Natural killer cell (primary cell): ENCODE results near the gene SLC7A6. TPM values are rescaled to one million over a fixed set of nuclear protein-coding genes. Genes with fewer than 3 reads are reported as not detected.

ENCODE experiments used
- ATAC-seq, 3 donors: fragments of 150-1000 bp in 2 of 3; fragments of 200-7000 bp in 1 of 3; cut with Tn5 transposase; 1 replicate in 1 of 3; 2 replicates in 2 of 3; pipeline ENCODE4 v1.10.0; 2021; ENCODE audit warnings: mild to moderate bottlenecking in 2 of 3, moderate library complexity in 2 of 3
- DNase-seq, 2 donors: peaks; one replicate each; pipeline versions ENCODE4 v3.0.0 to v3.0.0-alpha.2; 2013 to 2021; ENCODE audit warnings: mixed read lengths in 1 of 2
- H3K27ac ChIP-seq: one replicate; pipeline ENCODE4 v1.5.1; 2013; ENCODE audit warnings: mild to moderate bottlenecking, low read length
- H3K27me3 ChIP-seq: one replicate; pipeline ENCODE4 v1.6.1; 2013; ENCODE audit warnings: low read length; ENCODE audit not compliant: control insufficient read depth, insufficient read depth
- H3K36me3 ChIP-seq: one replicate; pipeline ENCODE4 v1.6.1; 2013; ENCODE audit warnings: low read length; ENCODE audit not compliant: control insufficient read depth, insufficient read depth
- H3K4me1 ChIP-seq: one replicate; pipeline ENCODE4 v1.6.1; 2013; ENCODE audit warnings: low read length; ENCODE audit not compliant: control insufficient read depth, insufficient read depth
- H3K4me3 ChIP-seq: one replicate; pipeline ENCODE4 v1.5.1; 2013; ENCODE audit warnings: low read length
- H3K9me3 ChIP-seq: one replicate; pipeline ENCODE4 v1.6.1; 2013; ENCODE audit warnings: low read length; ENCODE audit not compliant: control insufficient read depth, insufficient read depth
- H3K27ac Mint-ChIP-seq, 2 donors: one replicate each; pipeline ENCODE4 v1.8.0; 2022; ENCODE audit warnings: mild to moderate bottlenecking in 2 of 2, mixed read lengths in 2 of 2, moderate library complexity in 1 of 2
- H3K27me3 Mint-ChIP-seq, 2 donors: one replicate each; pipeline ENCODE4 v1.8.0; 2022; ENCODE audit warnings: low read depth in 2 of 2, mixed read lengths in 2 of 2
- H3K36me3 Mint-ChIP-seq: one replicate; pipeline ENCODE4 v1.8.0; 2022; ENCODE audit warnings: mixed read lengths
- H3K4me1 Mint-ChIP-seq, 2 donors: one replicate each; pipeline ENCODE4 v1.8.0; 2022; ENCODE audit warnings: mixed read lengths in 2 of 2
- H3K4me3 Mint-ChIP-seq: one replicate; pipeline ENCODE4 v1.8.0; 2022; ENCODE audit warnings: mild to moderate bottlenecking, moderate library complexity, mixed read lengths
- H3K9me3 Mint-ChIP-seq, 2 donors: one replicate each; pipeline ENCODE4 v1.8.0; 2022; ENCODE audit warnings: mixed read lengths in 2 of 2
- CTCF ChIP-seq: fragments of 200-600 bp; IDR thresholded peaks from one replicate; pipeline ENCODE4 v1.8.0; 2022; ENCODE audit warnings: antibody characterized with exemption
- WGBS: methylation state at CpG from one replicate; pipeline ENCODE4 v1.1.7; 2013; ENCODE audit warnings: missing lambda C conversion rate; ENCODE audit not compliant: insufficient coverage; 5-methylcytosine and 5-hydroxymethylcytosine counted together
- intact Hi-C: fragments of 100-400 bp; cut with micrococcal nuclease; formaldehyde crosslinking; loops from one replicate; pipeline ENCODE4 v1.14.2; 2022
- total RNA-seq, 4 donors: library from RNA; stranded (reverse); fragments of 120-200 nt in 1 of 4; gene quantifications; one replicate each; pipeline versions ENCODE4 v1.2.3 to v1.2.4, GENCODE V29; 2013 to 2022

The SLC7A6 gene
- total RNA-seq, 3 donors from 2014 or later (not counting 1 experiment from before 2014, with no cell fraction given): 46.6 to 84.9 (median 69.6) TPM

GRCh38 chr16:68247400-68247799, 16.9 kb upstream of the SLC7A6 start:
- TF ChIP-seq CTCF: no peak
- Mint-ChIP-seq H3K4me1 (peaks cover 11 to 26% of the 10 kb centered on the region in 2 donors), H3K27me3 (no peaks in the 10 kb centered on the region), H3K36me3 (no peaks in the 10 kb centered on the region), H3K4me3 (no peak overlapping the region), H3K27ac (peak overlapping the region in 1 of 2 donors; percentile 63), H3K9me3 (no peaks in the 10 kb centered on the region)
- peaks cover 35% of the 10 kb centered on the region for H3K4me1 ChIP-seq
- WGBS: 75% methylated on average over 4 of the region's 4 CpGs
- intact Hi-C loops: no loop called here
- H3K27me3 ChIP-seq: no peaks in the 10 kb centered on the region
- H3K36me3 ChIP-seq: peaks cover 3% of the 10 kb centered on the region
- no peak for ATAC-seq
- no peak for DNase-seq
- no peaks in the 10 kb centered on the region for H3K9me3 ChIP-seq
- no peak overlapping the region for H3K27ac ChIP-seq
- no peak overlapping the region for H3K4me3 ChIP-seq

GRCh38 chr16:68247932-68248331, 16.4 kb upstream of the SLC7A6 start:
- ATAC-seq: no peak
- Mint-ChIP-seq H3K27me3 (no peaks in the 10 kb centered on the region), H3K4me3 (peak overlapping the region; percentile 9), H3K36me3 (no peaks in the 10 kb centered on the region), H3K27ac (peak overlapping the region in 1 of 2 donors; percentile 63), H3K4me1 (peaks cover 11 to 26% of the 10 kb centered on the region in 2 donors), H3K9me3 (no peaks in the 10 kb centered on the region)
- TF ChIP-seq CTCF: no peak
- peaks cover 35% of the 10 kb centered on the region for H3K4me1 ChIP-seq
- H3K27ac ChIP-seq: no peak overlapping the region
- no peak for DNase-seq
- H3K36me3 ChIP-seq: peaks cover 3% of the 10 kb centered on the region
- no peaks in the 10 kb centered on the region for H3K27me3 ChIP-seq
- H3K4me3 ChIP-seq: no peak overlapping the region
- intact Hi-C loops: no loop called here
- WGBS: 89% methylated on average over 3 of the region's 4 CpGs
- no peaks in the 10 kb centered on the region for H3K9me3 ChIP-seq

- peaks cover 3% of the 10 kb centered on the region for H3K36me3 ChIP-seq
- H3K4me3 ChIP-seq: no peak overlapping the region
- Mint-ChIP-seq H3K27ac (no peak overlapping the region), H3K9me3 (no peaks in the 10 kb centered on the region), H3K4me1 (peaks cover 11 to 21% of the 10 kb centered on the region in 2 donors), H3K27me3 (no peaks in the 10 kb centered on the region), H3K36me3 (no peaks in the 10 kb centered on the region), H3K4me3 (no peak overlapping the region)
- H3K4me1 ChIP-seq: peaks cover 32% of the 10 kb centered on the region
- no peak for TF ChIP-seq CTCF
- no peaks in the 10 kb centered on the region for H3K9me3 ChIP-seq
- H3K27me3 ChIP-seq: no peaks in the 10 kb centered on the region
- WGBS: 83% methylated on average over 4 of the region's 4 CpGs
- DNase-seq: no peak
- intact Hi-C loops: no loop called here
- no peak for ATAC-seq
- H3K27ac ChIP-seq: no peak overlapping the region
Observed at GRCh38 chr16:68249371-68249770, 15.0 kb upstream of the SLC7A6 start.

- H3K27me3 Mint-ChIP-seq: no peaks in the 10 kb centered on the region
- Histone ChIP-seq H3K27ac (no peak overlapping the region), H3K4me1 (peaks cover 21% of the 10 kb centered on the region), H3K9me3 (no peaks in the 10 kb centered on the region), H3K36me3 (peaks cover 9% of the 10 kb centered on the region), H3K27me3 (no peaks in the 10 kb centered on the region), H3K4me3 (no peak overlapping the region)
- no peak for TF ChIP-seq CTCF
- intact Hi-C loops: no loop called here
- no peak overlapping the region for H3K4me3 Mint-ChIP-seq
- ATAC-seq (no peak), DNase-seq (no peak)
- H3K4me1 Mint-ChIP-seq: peaks cover 6% of the 10 kb centered on the region in 2 donors
- no peak overlapping the region for H3K27ac Mint-ChIP-seq
- H3K9me3 Mint-ChIP-seq: no peaks in the 10 kb centered on the region
- no peaks in the 10 kb centered on the region for H3K36me3 Mint-ChIP-seq
- 92% methylated on average over 6 of the region's 6 CpGs for WGBS
Observed at GRCh38 chr16:68250951-68251350, 13.4 kb upstream of the SLC7A6 start.
